K562 (cell line): ENCODE data around the gene CBX4. TPM values are rescaled to one million over a fixed set of nuclear protein-coding genes. Genes with fewer than 3 reads are reported as not detected.
A peak's percentile ranks its signal among the peaks of the same experiment; 100 is the strongest.

ENCODE experiments used
- ARID2 ChIP-seq: fragments of 450-650 bp; IDR thresholded peaks from 2 replicates; pipeline ENCODE4 v1.6.1; 2017; ENCODE audit warnings: antibody characterized with exemption, mild to moderate bottlenecking
- ASH1L ChIP-seq: fragments of 450-650 bp; IDR thresholded peaks from 2 replicates; pipeline ENCODE4 v1.6.1; 2018; ENCODE audit warnings: borderline replicate concordance, mild to moderate bottlenecking, low read depth; ENCODE audit not compliant: partially characterized antibody
- EWSR1 ChIP-seq: fragments of 450-650 bp; IDR thresholded peaks from 2 replicates; pipeline ENCODE4 v1.6.1; 2018; ENCODE audit warnings: borderline replicate concordance, mild to moderate bottlenecking, low read depth, moderate library complexity; ENCODE audit not compliant: partially characterized antibody
- ILK ChIP-seq: fragments of 450-650 bp; IDR thresholded peaks from 2 replicates; pipeline ENCODE4 v1.6.1; 2016; ENCODE audit warnings: missing genetic modification characterization, low read depth, mild to moderate bottlenecking, missing compliant biosample characterization, moderate library complexity, borderline replicate concordance
- JUND ChIP-seq, 2 experiments: IDR thresholded peaks; 2 replicates in 1 of 2; 3 replicates in 1 of 2; pipeline ENCODE4 v1.6.1; 2011; ENCODE audit warnings: borderline replicate concordance in 2 of 2, low read depth in 2 of 2, low read length in 2 of 2, improper control_type of control experiment in 1 of 2, missing biosample characterization in 1 of 2, missing genetic modification characterization in 1 of 2, missing genetic modification reagents in 1 of 2
- MAZ ChIP-seq, 2 experiments: fragments of 450-650 bp in 1 of 2; sonication (generic) in 1 of 2; formaldehyde crosslinking; IDR thresholded peaks in 1 of 2; conservative IDR thresholded peaks in 1 of 2; 2 replicates each; pipeline versions ENCODE4 v1.4.0 to v1.5.0; 2020; ENCODE audit warnings: mild to moderate bottlenecking in 1 of 2, missing genetic modification reagents in 1 of 2
- PHB2 ChIP-seq: fragments of 450-650 bp; IDR thresholded peaks from 2 replicates; pipeline ENCODE4 v1.6.1; 2017; ENCODE audit warnings: low read depth
- POLR2AphosphoS5 ChIP-seq: IDR thresholded peaks from 2 replicates; pipeline ENCODE4 v1.6.1; 2011; ENCODE audit warnings: mild to moderate bottlenecking, low read depth, low read length, moderate library complexity; ENCODE audit not compliant: control insufficient read depth, insufficient read depth
- RAD21 ChIP-seq, 2 experiments: fragments of 250-450 bp in 1 of 2; fragments of 450-650 bp in 1 of 2; sonication (Bioruptor Pico) in 1 of 2; formaldehyde crosslinking in 1 of 2; IDR thresholded peaks in 1 of 2; conservative IDR thresholded peaks in 1 of 2; 2 replicates each; pipeline versions ENCODE4 v1.4.0 to v1.8.0; 2020 to 2022; ENCODE audit warnings: mild to moderate bottlenecking in 2 of 2, moderate library complexity in 1 of 2
- RBM22 ChIP-seq: fragments of 200-400 bp; formaldehyde crosslinking; IDR thresholded peaks from 2 replicates; pipeline ENCODE4 v1.6.1; 2018; ENCODE audit warnings: low read length, low read depth; ENCODE audit not compliant: poor library complexity, severe bottlenecking
- SAFB2 ChIP-seq: fragments of 200-400 bp; formaldehyde crosslinking; IDR thresholded peaks from 2 replicates; pipeline ENCODE4 v1.6.1; 2018; ENCODE audit warnings: borderline replicate concordance, low read length, low read depth, moderate library complexity; ENCODE audit not compliant: severe bottlenecking
- STAG1 ChIP-seq: sonication (generic); formaldehyde crosslinking; IDR thresholded peaks from 2 replicates; pipeline ENCODE4 v1.5.0; 2020; ENCODE audit warnings: missing genetic modification reagents, borderline replicate concordance
- ZBED1 ChIP-seq: IDR thresholded peaks from 2 replicates; pipeline ENCODE4 v1.6.1; 2014
- polyA plus RNA-seq, 8 experiments: library from polyadenylated mRNA; depleted of rRNA in 4 of 8; stranded (reverse) in 5 of 8; unstranded in 3 of 8; fragments of >200 nt; fragmentation: Nextera tagmentation in 2 of 8; fragmentation: Illumina TruSeq in 1 of 8; extraction: Ambion mirVana in 2 of 8; extraction: Trizol in 1 of 8; gene quantifications; 2 replicates each; pipeline versions ENCODE4 v1.2.1 to v1.2.3, GENCODE V29; 2011 to 2014; ENCODE audit warnings: inconsistent platforms in 1 of 8, missing spikeins in 1 of 8
- total RNA-seq, 7 experiments: library from RNA; depleted of rRNA in 6 of 7; stranded (reverse); fragments of >200 nt in 6 of 7; fragmentation: Illumina TruSeq in 2 of 7; extraction: Trizol in 2 of 7; gene quantifications; 2 replicates each; pipeline versions ENCODE4 v1.2.1 to v1.2.3, GENCODE V29; 2011 to 2021; ENCODE audit warnings: low replicate concordance in 1 of 7
- TF ChIP-seq, protein P1 (sequence below): fragments of 250-450 bp; sonication (Bioruptor Pico); IDR thresholded peaks from 2 replicates; pipeline ENCODE4 v1.5.0; 2021; ENCODE audit warnings: mild to moderate bottlenecking, moderate library complexity
- TF ChIP-seq, protein P2 (sequence below): fragments of 450-650 bp; formaldehyde crosslinking; IDR thresholded peaks from 2 replicates; pipeline ENCODE4 v1.4.0; 2020; ENCODE audit warnings: mild to moderate bottlenecking
- TF ChIP-seq, protein P3 (sequence below): fragments of 450-650 bp; IDR thresholded peaks from 2 replicates; pipeline ENCODE4 v1.6.1; 2018; ENCODE audit not compliant: partially characterized antibody

CBX4 gene
- total and polyA plus RNA-seq, 9 of the 15 experiments (the other 6 are each of a cell fraction or from before 2014, with no cell fraction given): 0.98 to 50.5 (median 10.0) TPM

DNA sequence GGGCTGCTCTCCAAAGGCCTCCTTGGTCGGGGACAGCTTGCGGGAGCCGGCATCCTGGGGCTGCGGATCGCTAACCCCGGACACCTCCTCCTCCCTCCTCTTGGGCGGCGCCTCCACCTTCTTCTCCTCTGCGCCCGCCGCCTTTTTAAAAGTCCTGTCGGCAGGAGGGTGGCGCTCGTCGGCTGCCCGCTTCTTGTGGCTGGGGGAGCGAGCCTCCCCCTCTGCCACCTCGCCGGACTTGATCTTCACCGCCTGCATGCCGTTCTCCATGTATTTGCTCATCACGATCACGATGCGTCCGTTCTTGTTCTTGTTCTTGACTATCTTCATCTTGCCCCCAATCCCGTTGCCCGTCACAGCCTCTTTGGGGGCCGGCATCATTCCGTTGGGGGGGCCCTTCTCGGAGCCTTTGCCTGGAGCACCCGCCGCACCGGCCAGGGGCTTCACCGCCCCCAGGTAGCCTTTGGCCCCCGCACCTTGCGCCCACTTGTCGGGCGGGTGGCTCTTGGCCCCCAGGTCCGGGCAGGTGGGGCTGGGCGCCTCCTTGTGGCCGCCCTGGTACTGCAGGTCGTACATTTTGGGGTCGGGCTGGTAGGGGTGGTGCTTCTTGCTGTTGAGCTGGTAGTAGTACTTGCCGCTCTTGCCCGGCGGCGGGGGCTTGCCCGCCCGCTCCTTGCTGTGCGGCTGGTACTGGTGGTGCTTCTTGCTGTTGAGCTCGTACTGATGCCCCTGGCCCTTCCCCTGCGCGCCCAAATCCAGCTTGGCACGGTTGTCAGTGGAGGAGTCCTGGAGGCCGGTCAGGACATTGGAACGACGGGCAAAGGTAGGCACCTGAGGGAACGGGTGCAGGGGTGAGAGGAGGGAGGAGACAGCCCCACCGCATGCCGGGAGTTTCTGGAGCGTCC is 4.4 kb downstream of the CBX4 start (continued):
- TF ChIP-seq, protein P1, sequence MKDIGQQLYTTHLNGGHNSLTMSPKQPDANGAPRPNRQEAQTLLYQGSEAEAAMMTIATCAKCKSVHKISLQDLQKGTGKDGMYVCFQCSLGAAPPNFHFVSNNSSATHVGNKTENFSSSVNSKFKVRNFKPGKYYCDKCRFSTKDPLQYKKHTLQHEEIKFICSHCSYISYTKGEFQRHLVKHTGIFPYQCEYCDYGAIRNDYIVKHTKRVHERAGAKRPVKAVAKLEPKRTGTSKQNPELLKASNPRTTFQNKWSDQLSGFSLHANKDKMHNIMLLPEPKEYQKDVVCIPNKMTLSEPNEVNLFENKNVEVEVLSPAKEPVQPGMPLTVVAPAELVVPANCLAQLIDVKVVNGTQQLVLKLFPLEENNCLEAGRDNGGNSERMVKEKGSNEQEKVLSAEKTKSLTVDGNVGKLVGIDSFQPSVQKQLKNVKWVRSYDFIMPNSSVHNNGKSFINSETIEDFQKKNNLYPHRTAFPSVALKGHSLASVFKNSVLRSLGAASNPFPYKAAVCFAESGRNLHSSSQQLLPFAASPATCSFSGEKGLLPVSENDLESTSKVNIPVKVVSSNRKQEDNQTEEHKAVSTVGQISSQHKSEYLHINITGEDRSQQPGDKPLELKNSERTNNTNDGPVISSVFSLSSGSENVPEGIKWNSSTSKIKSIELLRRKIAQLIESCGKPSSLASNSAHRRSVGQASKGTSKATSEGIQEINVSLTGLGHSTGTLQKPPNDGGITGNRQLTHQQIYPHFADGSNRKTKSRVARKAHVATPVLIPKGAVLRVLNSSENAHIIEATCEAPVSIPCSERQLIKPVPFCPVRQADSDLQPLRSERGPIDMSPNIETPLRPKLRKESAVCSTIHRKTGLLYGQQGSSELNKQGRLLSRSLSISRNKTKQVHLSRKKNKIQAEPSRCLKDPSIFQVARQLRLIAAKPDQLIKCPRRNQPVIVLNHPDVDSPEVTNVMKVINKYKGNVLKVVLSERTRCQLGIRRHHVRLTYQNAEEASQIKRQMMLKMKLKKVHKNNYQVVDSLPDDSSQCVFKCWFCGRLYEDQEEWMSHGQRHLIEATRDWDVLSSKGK (CRISPR knock-in tag): no peak
- no peak for TF ChIP-seq ASH1L
- TF ChIP-seq POLR2AphosphoS5: 0 out of 2 replicates have a peak, but pooled peaks have one; percentile 41
- no peak; the same call in 1 of the 2 replicates for TF ChIP-seq ZBED1
- TF ChIP-seq SAFB2: no peak
- no peak for TF ChIP-seq JUND (IDR thresholded peaks at IDR 0.05; ENCODE audit: borderline replicate concordance, low read depth, low read length)
- TF ChIP-seq JUND (tag; IDR thresholded peaks at IDR 0.05; ENCODE audit: borderline replicate concordance, low read depth, low read length): no peak
- TF ChIP-seq EWSR1: no peak
- TF ChIP-seq STAG1: peak; percentile 47; the same call in 1 of the 2 replicates
- TF ChIP-seq, protein P2, sequence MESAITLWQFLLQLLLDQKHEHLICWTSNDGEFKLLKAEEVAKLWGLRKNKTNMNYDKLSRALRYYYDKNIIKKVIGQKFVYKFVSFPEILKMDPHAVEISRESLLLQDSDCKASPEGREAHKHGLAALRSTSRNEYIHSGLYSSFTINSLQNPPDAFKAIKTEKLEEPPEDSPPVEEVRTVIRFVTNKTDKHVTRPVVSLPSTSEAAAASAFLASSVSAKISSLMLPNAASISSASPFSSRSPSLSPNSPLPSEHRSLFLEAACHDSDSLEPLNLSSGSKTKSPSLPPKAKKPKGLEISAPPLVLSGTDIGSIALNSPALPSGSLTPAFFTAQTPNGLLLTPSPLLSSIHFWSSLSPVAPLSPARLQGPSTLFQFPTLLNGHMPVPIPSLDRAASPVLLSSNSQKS: no peak
- peak; percentile 67 to 78 for TF ChIP-seq RAD21 (CRISPR knock-in tag; conservative IDR thresholded peaks at IDR 0.05 in 1 of 2, IDR thresholded peaks at IDR 0.05 in 1 of 2)
- TF ChIP-seq, protein P3, sequence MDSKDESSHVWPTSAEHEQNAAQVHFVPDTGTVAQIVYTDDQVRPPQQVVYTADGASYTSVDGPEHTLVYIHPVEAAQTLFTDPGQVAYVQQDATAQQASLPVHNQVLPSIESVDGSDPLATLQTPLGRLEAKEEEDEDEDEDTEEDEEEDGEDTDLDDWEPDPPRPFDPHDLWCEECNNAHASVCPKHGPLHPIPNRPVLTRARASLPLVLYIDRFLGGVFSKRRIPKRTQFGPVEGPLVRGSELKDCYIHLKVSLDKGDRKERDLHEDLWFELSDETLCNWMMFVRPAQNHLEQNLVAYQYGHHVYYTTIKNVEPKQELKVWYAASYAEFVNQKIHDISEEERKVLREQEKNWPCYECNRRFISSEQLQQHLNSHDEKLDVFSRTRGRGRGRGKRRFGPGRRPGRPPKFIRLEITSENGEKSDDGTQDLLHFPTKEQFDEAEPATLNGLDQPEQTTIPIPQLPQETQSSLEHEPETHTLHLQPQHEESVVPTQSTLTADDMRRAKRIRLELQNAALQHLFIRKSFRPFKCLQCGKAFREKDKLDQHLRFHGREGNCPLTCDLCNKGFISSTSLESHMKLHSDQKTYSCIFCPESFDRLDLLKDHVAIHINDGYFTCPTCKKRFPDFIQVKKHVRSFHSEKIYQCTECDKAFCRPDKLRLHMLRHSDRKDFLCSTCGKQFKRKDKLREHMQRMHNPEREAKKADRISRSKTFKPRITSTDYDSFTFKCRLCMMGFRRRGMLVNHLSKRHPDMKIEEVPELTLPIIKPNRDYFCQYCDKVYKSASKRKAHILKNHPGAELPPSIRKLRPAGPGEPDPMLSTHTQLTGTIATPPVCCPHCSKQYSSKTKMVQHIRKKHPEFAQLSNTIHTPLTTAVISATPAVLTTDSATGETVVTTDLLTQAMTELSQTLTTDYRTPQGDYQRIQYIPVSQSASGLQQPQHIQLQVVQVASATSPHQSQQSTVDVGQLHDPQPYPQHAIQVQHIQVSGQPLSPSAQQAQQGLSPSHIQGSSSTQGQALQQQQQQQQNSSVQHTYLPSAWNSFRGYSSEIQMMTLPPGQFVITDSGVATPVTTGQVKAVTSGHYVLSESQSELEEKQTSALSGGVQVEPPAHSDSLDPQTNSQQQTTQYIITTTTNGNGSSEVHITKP: no peak
- TF ChIP-seq PHB2: no peak
- TF ChIP-seq MAZ (CRISPR knock-in tag; conservative IDR thresholded peaks at IDR 0.05 in 1 of 2, IDR thresholded peaks at IDR 0.05 in 1 of 2): peak; percentile 68 to 79; a peak in 3 of 4 replicates
- peak; percentile 55; the same call in 1 of the 2 replicates for TF ChIP-seq ARID2
- TF ChIP-seq RBM22: peak; percentile 91
- TF ChIP-seq ILK (tag): no peak
